Measurements from ENCODE around the gene TTC34.

Gene TTC34

DNA sequence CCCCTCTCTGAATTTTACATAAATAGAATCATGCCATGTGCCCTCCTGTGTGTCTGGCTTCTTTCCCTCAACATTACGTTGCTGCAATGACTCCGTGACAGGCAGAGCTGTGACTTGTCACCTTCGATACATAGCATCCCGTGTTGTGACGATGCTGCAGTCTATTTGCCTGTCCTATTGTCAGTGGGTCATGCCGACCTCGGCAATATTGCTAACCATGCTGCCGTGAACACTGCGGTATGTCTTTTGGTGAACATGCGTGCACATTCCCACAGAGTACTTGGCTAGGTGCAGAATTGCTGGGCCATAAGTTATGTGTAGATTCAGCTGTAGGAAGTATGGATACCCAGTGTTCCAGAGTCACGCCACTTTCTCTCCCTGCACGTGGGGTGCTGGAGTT is 36.3 kb upstream of the TTC34 start:
- no peak overlapping the region for H3K27ac ChIP-seq (ENCODE audit: low read length)
- no peaks in the 10 kb centered on the region for H3K79me2 ChIP-seq (ENCODE audit: insufficient read depth, low read length)
- no peak overlapping the region for H3K4me2 ChIP-seq (ENCODE audit: insufficient read depth, low read length)
- H2AFZ ChIP-seq (ENCODE audit: low read depth, low read length): no peak overlapping the region
- H3K27me3 ChIP-seq (ENCODE audit: insufficient read depth, low read length, poor library complexity): peaks cover 8% of the 10 kb centered on the region
- no peak overlapping the region for H3K4me3 ChIP-seq (ENCODE audit: low read depth in 1 of 2, low read length in 2 of 2)
- H3K9ac ChIP-seq (ENCODE audit: low read depth, low read length): no peak overlapping the region
- H3K9me3 ChIP-seq (ENCODE audit: insufficient read depth, low read length, severe bottlenecking): no peaks in the 10 kb centered on the region
- DNase-seq: no peak
- ATAC-seq (ENCODE audit: insufficient read depth, low read depth): no peak
- no peaks in the 10 kb centered on the region for H3K36me3 ChIP-seq (ENCODE audit: insufficient read depth, low read length)
- TF ChIP-seq CTCF (IDR thresholded peaks at IDR 0.05; ENCODE audit: borderline replicate concordance, extremely low read depth, low read length, poor library complexity, severe bottlenecking): no peak
- TF ChIP-seq EZH2 (IDR thresholded peaks at IDR 0.05; ENCODE audit: borderline replicate concordance, low read depth, low read length, severe bottlenecking): no peak
- peaks cover 11% of the 10 kb centered on the region for H3K4me1 ChIP-seq (ENCODE audit: insufficient read depth, low read length)
- H4K20me1 ChIP-seq (ENCODE audit: insufficient read depth, low read length): peaks cover 3% of the 10 kb centered on the region; the same call in 1 of the 2 replicates

DNA sequence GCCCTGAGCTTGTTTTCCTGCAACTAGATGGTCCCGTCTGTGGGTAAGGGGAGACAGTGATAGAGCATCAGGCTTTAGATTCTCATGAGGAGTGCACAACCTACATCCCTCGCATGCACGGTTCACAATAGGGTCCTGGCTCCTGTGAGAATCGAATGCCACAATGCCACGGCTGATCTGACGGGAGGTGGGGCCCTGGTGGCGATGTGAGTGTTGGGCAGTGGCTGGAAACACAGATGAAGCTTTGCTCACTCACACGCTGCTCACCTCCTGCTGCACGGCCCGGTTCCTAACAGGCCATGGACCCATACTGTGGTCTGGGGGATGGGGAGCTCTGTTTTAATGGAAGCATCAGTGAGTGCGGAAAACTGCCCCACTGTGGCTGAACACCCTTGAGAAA is 35.8 kb upstream of the TTC34 start:
- no peak overlapping the region for H3K4me2 ChIP-seq (ENCODE audit: insufficient read depth, low read length)
- no peak overlapping the region for H3K27ac ChIP-seq (ENCODE audit: low read length)
- H3K9me3 ChIP-seq (ENCODE audit: insufficient read depth, low read length, severe bottlenecking): no peaks in the 10 kb centered on the region
- H2AFZ ChIP-seq (ENCODE audit: low read depth, low read length): no peak overlapping the region
- no peaks in the 10 kb centered on the region for H3K36me3 ChIP-seq (ENCODE audit: insufficient read depth, low read length)
- H3K4me3 ChIP-seq (ENCODE audit: low read depth in 1 of 2, low read length in 2 of 2): no peak overlapping the region
- peaks cover 8% of the 10 kb centered on the region for H3K27me3 ChIP-seq (ENCODE audit: insufficient read depth, low read length, poor library complexity)
- ATAC-seq (ENCODE audit: insufficient read depth, low read depth) (no peak), DNase-seq (no peak)
- H4K20me1 ChIP-seq (ENCODE audit: insufficient read depth, low read length): peaks cover 3% of the 10 kb centered on the region; the same call in 1 of the 2 replicates
- TF ChIP-seq EZH2 (IDR thresholded peaks at IDR 0.05; ENCODE audit: borderline replicate concordance, low read depth, low read length, severe bottlenecking) (no peak), CTCF (IDR thresholded peaks at IDR 0.05; ENCODE audit: borderline replicate concordance, extremely low read depth, low read length, poor library complexity, severe bottlenecking) (no peak)
- peaks cover 11% of the 10 kb centered on the region for H3K4me1 ChIP-seq (ENCODE audit: insufficient read depth, low read length)
- no peaks in the 10 kb centered on the region for H3K79me2 ChIP-seq (ENCODE audit: insufficient read depth, low read length)
- H3K9ac ChIP-seq (ENCODE audit: low read depth, low read length): no peak overlapping the region

DNA sequence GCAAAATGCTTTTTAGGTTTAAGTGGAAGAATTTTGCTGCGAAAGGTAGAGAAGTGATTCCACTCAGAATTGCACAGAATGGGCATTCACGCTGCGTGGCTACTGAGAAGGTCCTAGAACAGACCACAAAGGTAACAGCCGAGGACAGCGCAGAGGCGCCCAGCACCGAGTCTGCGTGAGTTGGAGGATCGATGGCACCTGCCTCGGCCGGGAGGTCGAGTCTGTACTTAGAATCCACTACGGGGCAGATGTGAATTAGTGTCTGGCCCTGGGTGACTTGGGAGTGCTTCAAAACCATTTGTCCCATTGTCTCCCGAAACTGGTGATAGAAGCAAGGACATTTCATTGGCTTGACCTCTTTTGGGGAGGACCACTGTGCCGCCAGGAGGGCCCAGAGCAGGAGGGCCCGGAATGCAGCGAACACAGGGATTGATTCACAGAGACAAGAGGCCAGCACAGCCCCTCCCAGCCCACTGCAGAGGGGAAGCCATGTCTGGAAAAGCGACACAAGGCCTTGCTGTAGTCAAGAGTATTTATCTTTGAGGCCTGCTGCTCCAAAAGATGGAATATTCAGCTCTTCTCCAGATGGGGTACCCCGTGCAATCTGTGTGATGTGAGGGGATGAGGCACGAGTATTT is 35.0 kb upstream of the TTC34 start:
- TF ChIP-seq EZH2 (IDR thresholded peaks at IDR 0.05; ENCODE audit: borderline replicate concordance, low read depth, low read length, severe bottlenecking) (no peak), CTCF (IDR thresholded peaks at IDR 0.05; ENCODE audit: borderline replicate concordance, extremely low read depth, low read length, poor library complexity, severe bottlenecking) (no peak)
- Histone ChIP-seq H3K4me3 (ENCODE audit: low read depth in 1 of 2, low read length in 2 of 2) (no peak overlapping the region), H3K79me2 (ENCODE audit: insufficient read depth, low read length) (no peaks in the 10 kb centered on the region), H3K9me3 (ENCODE audit: insufficient read depth, low read length, severe bottlenecking) (no peaks in the 10 kb centered on the region), H3K4me2 (ENCODE audit: insufficient read depth, low read length) (no peak overlapping the region), H3K27ac (ENCODE audit: low read length) (no peak overlapping the region), H3K9ac (ENCODE audit: low read depth, low read length) (no peak overlapping the region), H2AFZ (ENCODE audit: low read depth, low read length) (no peak overlapping the region), H3K4me1 (ENCODE audit: insufficient read depth, low read length) (peaks cover 11% of the 10 kb centered on the region), H3K36me3 (ENCODE audit: insufficient read depth, low read length) (no peaks in the 10 kb centered on the region), H3K27me3 (ENCODE audit: insufficient read depth, low read length, poor library complexity) (peaks cover 8% of the 10 kb centered on the region), H4K20me1 (ENCODE audit: insufficient read depth, low read length) (peaks cover 3% of the 10 kb centered on the region; the same call in 1 of the 2 replicates)
- DNase-seq: no peak
- no peak for ATAC-seq (ENCODE audit: insufficient read depth, low read depth)

Measured in DND-41 (cell line).